NOMO-1 treated with DMSO at 0.1 percent for 48 hours (cell line): ENCODE results near the gene UGDH.

ENCODE experiments used
- DNase-seq: peaks from one replicate; lab custom pipeline; 2025; ENCODE audit not compliant: unreplicated experiment; lab: John Stamatoyannopoulos, UW

UGDH gene

DNA sequence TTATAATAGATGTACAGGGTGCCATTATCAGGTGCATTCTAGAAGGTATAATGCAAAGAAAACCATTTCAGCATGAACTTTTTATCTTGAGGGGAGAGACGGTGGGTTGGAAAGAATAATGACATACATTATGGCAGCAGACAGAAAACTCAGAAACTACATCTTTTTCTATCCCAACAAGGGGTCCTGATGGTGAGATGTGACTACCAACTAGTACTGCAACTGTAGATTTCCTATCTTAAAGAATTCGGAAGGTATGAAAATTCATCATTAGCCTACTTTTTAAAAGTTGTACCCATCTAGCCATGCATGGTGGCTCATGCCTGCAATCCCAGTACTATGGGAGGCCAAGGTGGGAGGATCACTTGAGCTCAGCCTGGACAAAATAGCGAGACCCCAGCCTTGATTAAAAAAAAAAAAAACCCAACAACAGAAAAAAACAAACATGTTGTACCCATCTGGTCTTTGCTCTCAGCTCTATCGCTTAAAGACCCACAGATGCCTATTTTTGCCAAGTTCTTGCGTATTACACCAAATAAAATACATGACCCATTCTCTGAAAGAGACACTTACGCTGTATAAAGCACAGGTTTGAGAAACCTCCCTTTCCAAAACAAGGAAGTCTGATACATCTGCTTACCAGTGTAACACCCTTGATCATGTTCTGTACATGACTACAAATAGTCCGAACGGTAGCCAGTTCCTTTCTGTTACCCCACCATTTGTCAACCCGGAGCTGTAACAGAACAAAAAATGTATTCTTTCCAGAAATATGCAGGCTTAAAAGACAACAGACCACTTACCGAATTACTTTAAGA is 70.1 kb downstream of the UGDH start:
- peak; percentile 24 for DNase-seq

GRCh38 chr4:39455486-39455885 is 71.8 kb downstream of the UGDH start:
- DNase-seq: no peak

DNA sequence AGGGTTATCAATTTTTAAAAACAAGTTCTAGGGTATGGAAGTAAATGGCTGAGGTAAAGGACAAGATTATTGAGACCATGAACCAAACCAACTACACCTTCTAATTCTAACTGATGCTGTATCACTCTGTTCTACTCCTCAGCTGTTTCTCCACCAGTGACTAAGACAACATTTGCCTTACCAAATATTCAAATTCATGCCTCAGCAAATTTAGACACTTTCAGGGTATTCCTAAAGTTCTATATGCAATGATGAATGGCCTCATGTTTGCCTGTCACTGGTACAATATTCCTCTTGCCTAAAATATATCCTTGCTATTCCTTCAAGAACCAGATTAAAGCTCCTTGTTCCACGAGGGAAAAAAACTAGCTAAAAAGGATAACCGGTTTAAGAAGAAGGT is 73.5 kb downstream of the UGDH start:
- DNase-seq: no peak

DNA sequence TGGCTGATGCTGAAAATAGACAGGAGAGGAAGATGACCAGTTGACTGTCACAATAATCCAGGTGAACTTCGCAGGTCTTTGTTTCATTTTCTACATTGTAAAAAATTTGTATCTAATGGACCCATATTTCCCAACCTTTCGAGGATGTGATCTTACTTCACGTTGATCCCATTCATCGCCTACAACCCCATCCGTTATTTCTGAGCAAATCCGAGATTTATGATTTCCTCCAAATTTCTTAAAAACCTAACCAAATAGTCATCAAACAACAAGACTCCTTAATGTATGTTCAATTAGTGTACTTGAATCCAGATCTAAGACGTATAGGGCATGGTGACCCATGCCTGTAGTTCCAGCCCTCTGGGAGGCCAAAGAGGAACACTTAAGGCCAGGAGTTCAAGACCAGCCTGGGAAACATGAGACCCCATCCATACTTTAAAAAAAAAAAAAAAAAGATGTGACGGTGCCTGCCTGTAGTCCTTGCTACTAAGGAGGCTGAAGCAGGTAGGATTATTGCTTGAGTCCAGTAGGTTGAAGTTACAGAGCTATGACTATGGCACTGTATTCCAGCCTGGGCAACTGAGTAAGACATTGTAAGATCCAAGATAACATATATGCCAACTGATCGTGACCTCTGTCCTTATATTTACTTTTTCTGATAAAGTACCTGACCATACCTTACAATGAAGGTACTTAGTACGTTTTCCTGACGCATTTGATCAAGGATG is 74.2 kb downstream of the UGDH start:
- DNase-seq: no peak

- no peak for DNase-seq
Measured at GRCh38 chr4:39452153-39452859, 74.9 kb downstream of the UGDH start.

GRCh38 chr4:39451423-39452023 is 75.7 kb downstream of the UGDH start:
- no peak for DNase-seq

GRCh38 chr4:39450618-39451017 is 76.6 kb downstream of the UGDH start:
- no peak for DNase-seq
